T follicular helper cell (primary cell): ENCODE measurements around the gene FGR.

Experiments used
- DNase-seq: peaks from one replicate; pipeline ENCODE4 v3.0.0-alpha.2; 2020; ENCODE audit warnings: low read depth

Gene FGR

DNA sequence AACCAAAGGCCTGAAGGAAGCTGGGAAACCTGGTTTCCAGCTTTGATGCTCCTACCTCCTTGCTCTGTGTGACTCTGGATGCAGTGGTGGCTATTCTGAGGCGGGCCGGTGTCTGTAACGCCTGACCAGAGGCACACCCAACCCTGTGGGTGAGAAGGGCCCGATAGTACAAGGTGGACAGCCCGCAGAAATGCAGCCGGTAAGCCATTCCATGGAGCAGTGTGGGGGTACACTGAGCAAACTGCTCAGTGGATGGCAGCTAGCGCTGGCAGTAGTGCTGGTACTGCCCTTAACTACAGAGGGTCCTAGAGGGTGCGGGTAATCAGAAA is 67.0 kb downstream of the FGR start:
- DNase-seq: no peak

DNA sequence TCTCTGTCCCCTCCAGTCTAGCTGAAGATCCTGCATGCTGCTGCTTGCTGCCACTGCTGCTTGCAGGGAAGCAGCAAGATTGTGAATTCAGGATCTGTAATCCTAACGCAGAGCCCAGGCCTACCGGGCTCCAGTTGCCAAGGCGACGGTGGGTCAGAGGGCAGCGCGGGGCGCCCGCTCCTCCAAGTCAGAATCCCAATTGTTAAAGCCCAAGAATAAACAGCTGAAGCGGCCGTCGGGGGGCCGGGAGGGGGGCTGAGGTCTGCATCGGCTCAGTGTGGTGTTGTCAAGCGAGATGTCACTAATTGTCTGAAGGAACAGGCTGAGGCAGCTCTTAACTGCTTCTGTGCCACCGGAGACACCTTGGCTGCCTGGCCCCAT is 67.8 kb downstream of the FGR start:
- DNase-seq: no peak

DNA sequence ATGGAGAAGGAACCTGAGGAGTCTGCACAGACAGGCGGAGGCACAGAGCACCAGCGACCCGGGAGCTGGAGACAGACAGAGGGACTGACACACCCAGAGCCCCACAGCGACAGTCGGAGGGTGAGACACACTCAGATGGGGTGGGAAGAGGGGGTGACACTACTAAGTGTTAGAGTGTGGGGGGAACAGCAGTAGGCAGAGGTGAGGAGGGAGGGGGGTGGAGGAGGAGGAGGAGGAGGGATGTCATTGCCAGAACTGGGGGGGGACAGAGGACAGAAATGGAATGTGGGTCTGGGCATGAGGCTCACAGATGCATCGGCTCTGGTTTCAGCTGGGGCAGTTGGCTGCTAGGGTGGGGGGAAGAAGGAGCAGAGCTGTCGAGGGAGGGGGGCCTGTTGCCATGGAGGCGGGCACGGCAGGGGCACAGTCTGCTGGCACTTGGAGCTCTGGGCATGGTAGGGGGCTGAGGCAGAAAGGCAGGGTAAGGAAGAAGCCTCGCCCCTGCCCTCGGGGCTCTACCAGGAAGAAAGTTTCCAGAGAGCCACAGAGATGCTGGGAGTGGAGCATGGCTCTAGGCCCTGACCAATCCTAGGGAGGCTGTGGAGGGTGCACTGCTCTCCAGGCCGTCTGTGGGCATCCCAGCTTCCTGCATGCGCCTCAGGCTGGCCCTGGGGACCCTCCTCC is 68.4 kb downstream of the FGR start:
- DNase-seq: no peak

DNA sequence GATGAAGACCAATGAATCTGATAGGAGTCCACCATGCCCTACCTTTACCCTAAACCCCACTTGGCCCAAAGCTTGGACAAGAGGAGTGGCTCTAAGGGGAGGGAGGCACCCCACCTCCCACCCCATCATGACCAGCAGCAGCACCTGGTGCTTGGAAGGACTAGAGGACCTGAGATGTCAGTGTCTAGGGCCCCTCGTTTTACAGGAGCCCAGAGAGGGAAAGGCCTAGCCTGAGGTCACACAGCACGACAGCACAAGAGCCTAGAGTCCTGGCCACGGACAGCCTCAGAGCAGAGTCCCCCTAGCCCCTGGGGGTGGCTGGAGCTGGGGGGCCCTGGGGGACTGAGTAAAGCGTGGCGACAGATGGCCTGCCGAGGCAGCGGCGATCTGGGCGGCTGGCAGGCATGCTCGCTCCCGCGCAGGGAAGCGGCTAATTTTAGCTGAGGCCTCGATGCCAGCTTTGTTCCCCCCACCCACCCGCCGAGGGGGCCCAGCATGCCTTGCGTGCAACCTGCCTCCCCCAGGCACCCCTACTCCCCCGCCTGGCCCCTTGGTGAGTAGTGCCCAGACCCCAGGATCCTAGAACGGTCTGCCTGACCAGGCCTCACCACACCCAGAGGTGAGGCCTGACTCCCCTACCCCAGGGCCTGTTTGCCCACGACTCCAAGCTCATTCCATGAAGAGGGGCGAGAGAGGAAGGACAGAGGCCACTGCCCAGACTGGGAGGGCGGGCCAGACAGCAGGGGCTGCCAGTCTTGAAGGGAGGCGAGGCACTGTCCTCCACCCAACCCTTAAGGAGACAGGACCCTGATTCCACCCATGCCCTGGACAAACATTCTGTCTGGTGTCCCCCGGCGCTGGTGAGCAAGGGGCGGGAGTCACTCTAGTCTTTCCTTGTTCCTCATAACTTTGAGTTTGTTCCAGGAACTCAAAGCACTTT is 70.0 kb downstream of the FGR start:
- DNase-seq: no peak

DNA sequence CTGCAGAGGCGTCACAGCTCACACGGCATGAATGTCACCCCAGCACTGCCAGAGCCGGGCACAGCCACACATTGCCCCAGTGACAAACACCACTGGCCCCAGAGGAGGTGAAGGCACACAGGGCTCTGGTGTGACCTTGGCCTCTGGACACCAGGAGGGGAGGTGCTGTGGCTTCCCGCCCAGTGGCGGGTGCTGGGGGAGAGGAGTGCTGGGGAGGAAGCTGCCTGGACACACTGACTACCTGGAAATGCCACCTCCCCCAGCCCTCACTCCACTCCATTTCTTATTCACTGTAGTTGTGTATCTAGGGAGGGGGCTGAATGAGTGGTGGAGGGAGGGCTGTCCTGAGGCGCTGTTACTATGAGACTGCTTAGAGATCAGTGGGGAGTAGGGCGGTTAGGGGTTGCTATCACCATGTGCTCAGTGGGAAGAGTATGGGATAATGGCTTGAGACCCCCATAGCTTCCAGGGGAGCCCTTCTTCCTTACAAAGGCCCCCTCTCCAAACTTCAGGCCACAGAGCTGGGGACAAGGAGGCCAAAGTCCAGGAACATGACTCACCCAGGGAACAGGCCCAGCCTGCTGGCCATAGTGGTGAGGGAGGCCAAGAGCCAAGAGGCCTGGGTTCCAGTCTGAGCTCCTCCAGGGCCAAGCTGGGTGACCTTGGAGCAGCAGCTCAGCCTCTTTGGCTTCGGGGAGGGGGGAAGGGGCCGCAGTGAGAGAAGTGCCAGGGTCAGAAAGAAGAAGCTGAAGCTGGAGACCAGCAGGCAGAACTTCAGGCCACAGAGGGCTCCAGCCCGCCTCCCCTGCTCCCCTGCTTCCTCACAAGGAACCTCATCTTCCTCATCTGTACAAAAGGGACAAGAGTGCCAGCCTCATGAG is 71.2 kb downstream of the FGR start:
- DNase-seq: no peak

DNA sequence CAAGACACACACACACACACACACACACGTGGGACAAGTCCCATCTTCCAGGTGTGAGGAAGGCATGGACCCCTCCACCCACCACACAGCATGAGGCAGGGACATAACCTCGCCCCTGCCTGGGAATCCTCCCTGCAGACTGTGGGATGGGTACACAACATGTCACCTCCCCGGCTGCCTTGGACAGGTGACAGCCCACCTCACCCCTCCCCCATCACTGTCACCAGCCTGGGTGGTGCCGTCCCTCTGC is 71.7 kb downstream of the FGR start:
- no peak for DNase-seq

DNA sequence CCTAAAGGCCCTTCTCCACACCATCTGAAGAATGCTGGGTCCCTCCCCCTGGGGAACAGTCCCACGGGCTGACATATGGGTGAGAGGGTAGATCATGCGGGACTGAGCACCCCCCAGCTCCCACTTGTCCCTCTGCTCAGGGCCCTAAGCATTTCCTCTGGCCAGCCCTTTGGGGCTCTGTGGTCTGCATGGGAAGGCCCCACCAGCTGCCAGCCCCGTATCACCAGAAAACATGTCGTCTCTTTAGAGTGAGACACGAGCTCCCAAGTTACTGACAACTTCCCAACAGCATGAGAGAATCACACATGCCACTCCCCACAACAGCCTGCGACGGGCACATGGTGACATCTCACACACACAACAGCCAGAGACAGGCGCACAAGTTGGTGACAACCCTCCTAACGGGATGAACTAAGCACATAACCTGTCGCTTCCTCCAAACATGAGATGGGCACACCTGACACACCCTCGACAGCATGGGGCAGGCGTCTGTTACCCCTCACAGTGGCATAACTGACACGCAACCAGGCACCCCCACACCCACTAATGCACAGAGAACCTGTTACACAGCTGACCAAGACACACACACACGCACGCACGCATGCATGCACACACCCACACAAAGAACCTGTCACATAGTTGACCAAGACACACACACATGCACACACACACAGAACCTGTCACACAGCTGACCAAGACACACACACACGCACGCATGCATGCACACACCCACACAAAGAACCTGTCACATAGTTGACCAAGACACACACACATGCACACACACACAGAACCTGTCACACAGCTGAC is 72.2 kb downstream of the FGR start:
- no peak for DNase-seq
